ENCODE results near the gene ARHGDIG. TPM values are rescaled to one million over a fixed set of nuclear protein-coding genes. Genes with fewer than 3 reads are reported as not detected.

The ARHGDIG gene
- total and polyA plus RNA-seq, 2 donors from 2014 or later, result 0.88 TPM; not detected in 1

DNA sequence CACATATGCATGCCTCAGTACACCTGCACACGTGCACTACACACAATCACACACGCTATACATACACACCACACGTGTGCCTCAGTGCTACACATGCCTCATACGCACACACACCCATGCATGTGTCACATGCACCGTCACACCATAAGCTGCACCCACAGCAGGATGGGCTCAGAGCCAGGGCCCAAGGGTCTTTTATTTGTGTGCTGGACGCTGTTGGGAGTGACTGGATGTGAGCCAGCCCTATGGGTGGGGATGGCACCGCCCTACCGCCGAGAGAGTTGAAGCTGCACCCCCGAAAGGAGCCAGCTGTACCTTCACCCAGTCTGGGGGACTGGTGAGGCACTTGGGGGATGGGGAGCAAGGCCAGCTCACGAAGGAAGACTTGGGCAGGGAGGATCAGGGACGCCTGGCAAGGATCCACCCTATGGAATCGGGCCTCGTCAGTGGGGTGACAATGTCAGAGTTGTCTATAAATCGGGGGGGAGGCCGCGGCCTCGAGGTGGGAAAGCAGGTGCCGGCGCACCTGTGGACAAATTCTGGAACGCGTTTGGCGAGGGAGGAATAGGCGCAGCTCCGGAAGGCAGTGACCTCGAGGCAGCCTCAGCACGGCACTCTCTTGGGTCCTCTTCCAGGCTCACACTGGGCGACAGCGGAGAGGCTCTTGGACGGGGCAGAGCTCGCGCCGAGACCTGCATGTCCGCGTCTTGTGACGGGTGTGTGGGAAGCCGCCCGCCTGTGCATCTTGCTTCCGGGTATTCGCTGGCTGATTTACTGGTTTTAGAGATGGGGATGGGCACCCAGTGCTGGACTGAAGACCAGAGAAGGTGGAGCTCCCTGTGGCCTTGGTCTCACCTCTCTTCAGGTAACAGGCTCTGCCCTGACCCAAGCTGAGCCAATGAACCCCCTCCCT lies 12.0 kb upstream of the ARHGDIG start:
- Histone ChIP-seq H3K4me3 (ENCODE audit: low read length in 3 of 3) (no peak overlapping the region), H3K9ac (ENCODE audit: low read length in 3 of 3) (no peak overlapping the region), H3K4me1 (ENCODE audit: control insufficient read depth in 2 of 3, insufficient read depth in 2 of 3, low read depth in 1 of 3, low read length in 3 of 3) (no peaks in the 10 kb centered on the region), H3K9me3 (ENCODE audit: control insufficient read depth in 2 of 3, insufficient read depth in 1 of 3, low read length in 3 of 3) (peaks cover 0 to 2% (median 0%) of the 10 kb centered on the region in 3 donors), H3K36me3 (ENCODE audit: control insufficient read depth in 2 of 3, insufficient read depth in 3 of 3, low read length in 3 of 3) (peaks cover 0 to 9% (median 0%) of the 10 kb centered on the region in 3 donors), H3K27me3 (ENCODE audit: control insufficient read depth, insufficient read depth, low read length) (no peaks in the 10 kb centered on the region), H3K27ac (ENCODE audit: low read depth in 2 of 2, low read length in 2 of 2) (no peak overlapping the region)
- peak in 1 of 5 donors; percentile 61 for DNase-seq
- TF ChIP-seq, protein P1, sequence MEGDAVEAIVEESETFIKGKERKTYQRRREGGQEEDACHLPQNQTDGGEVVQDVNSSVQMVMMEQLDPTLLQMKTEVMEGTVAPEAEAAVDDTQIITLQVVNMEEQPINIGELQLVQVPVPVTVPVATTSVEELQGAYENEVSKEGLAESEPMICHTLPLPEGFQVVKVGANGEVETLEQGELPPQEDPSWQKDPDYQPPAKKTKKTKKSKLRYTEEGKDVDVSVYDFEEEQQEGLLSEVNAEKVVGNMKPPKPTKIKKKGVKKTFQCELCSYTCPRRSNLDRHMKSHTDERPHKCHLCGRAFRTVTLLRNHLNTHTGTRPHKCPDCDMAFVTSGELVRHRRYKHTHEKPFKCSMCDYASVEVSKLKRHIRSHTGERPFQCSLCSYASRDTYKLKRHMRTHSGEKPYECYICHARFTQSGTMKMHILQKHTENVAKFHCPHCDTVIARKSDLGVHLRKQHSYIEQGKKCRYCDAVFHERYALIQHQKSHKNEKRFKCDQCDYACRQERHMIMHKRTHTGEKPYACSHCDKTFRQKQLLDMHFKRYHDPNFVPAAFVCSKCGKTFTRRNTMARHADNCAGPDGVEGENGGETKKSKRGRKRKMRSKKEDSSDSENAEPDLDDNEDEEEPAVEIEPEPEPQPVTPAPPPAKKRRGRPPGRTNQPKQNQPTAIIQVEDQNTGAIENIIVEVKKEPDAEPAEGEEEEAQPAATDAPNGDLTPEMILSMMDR (IDR thresholded peaks at IDR 0.05; ENCODE audit: borderline replicate concordance, extremely low read depth, insufficient read depth), result no peak
- no peak for FAIRE-seq
- intact Hi-C loops (cut with DNase I), result no loop called here

DNA sequence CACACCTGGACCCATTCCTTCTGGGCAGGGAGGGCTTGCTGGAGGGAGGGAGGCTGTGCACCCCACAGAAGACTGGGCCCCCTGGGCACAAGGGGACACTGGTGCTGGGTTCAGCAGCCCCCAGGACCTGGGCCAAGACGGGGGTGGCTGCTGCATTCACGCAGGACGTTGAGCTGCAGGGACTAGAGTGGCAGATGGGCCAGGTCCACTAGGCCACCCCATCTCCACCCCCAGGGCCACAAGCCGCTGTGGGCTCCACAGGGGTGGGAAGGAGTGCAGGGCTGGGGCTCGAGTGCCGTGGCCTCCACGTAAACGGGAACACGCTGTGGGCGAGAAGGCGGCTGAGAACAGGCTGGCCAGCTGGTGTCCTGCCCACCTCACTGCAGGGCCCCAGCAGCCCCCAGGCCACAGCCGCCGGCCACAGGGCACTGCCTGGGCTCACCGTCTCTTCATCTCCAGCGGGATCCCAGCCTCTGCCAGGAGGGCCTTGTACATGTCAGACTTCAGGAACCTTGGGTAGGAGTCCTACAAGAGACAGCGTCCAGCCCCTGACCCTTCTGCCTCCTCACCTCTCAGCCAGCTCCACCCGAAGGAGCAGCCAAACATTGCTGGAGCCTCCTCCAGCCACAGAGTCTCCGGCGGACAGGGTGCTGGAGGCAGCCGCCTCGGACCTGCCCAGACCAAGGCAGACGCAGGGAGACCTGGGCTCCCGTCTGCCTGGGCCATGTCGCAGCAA lies 11.2 kb upstream of the ARHGDIG start:
- intact Hi-C loops (cut with DNase I), result no loop called here
- Histone ChIP-seq H3K36me3 (ENCODE audit: control insufficient read depth in 2 of 3, insufficient read depth in 3 of 3, low read length in 3 of 3) (peaks cover 0 to 2% (median 0%) of the 10 kb centered on the region in 3 donors), H3K4me1 (ENCODE audit: control insufficient read depth in 2 of 3, insufficient read depth in 2 of 3, low read depth in 1 of 3, low read length in 3 of 3) (no peaks in the 10 kb centered on the region), H3K9me3 (ENCODE audit: control insufficient read depth in 2 of 3, insufficient read depth in 1 of 3, low read length in 3 of 3) (peaks cover 0 to 2% (median 0%) of the 10 kb centered on the region in 3 donors), H3K4me3 (ENCODE audit: low read length in 3 of 3) (no peak overlapping the region), H3K27me3 (ENCODE audit: control insufficient read depth, insufficient read depth, low read length) (no peaks in the 10 kb centered on the region), H3K9ac (ENCODE audit: low read length in 3 of 3) (no peak overlapping the region), H3K27ac (ENCODE audit: low read depth in 2 of 2, low read length in 2 of 2) (no peak overlapping the region)
- TF ChIP-seq, protein P1 (IDR thresholded peaks at IDR 0.05; ENCODE audit: borderline replicate concordance, extremely low read depth, insufficient read depth), result no peak
- FAIRE-seq, result no peak
- peak in 1 of 5 donors; percentile 68 for DNase-seq

DNA sequence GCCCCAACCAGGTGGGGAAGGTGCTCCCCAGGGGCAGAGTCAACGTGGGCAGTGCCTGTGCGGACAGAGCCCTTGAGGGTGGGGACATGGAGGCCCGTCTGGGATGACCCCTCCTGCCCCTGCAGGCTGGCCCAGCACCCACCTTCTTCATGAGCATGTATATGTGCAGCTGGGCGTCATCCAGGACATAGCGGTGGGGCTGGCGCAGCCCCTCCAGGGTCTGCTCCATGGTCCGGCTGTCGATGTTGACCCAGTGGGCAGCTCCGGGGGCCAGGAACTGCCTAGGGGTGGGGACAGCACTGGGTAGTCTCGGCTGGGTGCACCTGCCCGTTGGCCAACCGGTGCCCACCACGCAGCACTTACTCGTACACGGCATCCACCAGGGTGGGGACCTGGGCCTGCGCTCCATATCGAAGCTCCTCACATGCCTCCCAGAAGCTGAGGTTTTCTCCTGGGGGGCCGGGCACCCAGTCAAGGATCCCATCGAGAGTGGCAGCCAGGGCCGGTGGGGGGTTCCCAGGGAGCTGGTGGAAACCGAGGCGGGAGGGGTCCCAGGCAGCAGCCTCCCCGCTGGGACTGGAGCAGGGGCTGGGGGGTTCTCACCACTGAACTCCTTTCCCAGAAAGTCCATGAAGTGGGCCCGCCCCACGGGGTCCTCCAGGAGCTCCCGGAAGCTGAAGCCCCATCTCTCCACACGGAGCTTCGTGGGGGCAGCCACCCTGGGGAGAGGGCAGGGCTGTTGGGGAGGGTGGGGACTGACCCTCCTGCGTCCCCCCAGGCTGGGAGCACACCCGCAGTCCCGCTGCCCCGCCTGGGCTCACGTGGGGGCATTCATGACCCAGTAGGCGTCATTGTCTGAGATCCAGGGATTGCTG lies 9.8 kb upstream of the ARHGDIG start:
- Histone ChIP-seq H3K9ac (ENCODE audit: low read length in 3 of 3) (no peak overlapping the region), H3K4me1 (ENCODE audit: control insufficient read depth in 2 of 3, insufficient read depth in 2 of 3, low read depth in 1 of 3, low read length in 3 of 3) (no peaks in the 10 kb centered on the region), H3K27me3 (ENCODE audit: control insufficient read depth, insufficient read depth, low read length) (no peaks in the 10 kb centered on the region), H3K9me3 (ENCODE audit: control insufficient read depth in 2 of 3, insufficient read depth in 1 of 3, low read length in 3 of 3) (peaks cover 0 to 2% (median 0%) of the 10 kb centered on the region in 3 donors), H3K36me3 (ENCODE audit: control insufficient read depth in 2 of 3, insufficient read depth in 3 of 3, low read length in 3 of 3) (no peaks in the 10 kb centered on the region), H3K27ac (ENCODE audit: low read depth in 2 of 2, low read length in 2 of 2) (no peak overlapping the region), H3K4me3 (ENCODE audit: low read length in 3 of 3) (no peak overlapping the region)
- intact Hi-C loops (cut with DNase I), result no loop called here
- FAIRE-seq, result no peak
- peak in 1 of 5 donors; percentile 68 for DNase-seq
- TF ChIP-seq, protein P1 (IDR thresholded peaks at IDR 0.05; ENCODE audit: borderline replicate concordance, extremely low read depth, insufficient read depth), result no peak

Measured in kidney (tissue), 14 donors.